Heart left ventricle (tissue), 13 donors: ENCODE data around the gene CEP131.

Experiments
- POLR2A ChIP-seq, 2 donors: fragments of 450-650 bp; IDR thresholded peaks; one replicate each; pipeline ENCODE4 v1.6.1; 2017; ENCODE audit warnings: antibody characterized with exemption in 2 of 2, mild to moderate bottlenecking in 2 of 2, moderate library complexity in 2 of 2
- TF ChIP-seq, protein P1 (sequence below), 12 donors: fragments of 200-600 bp; sonication (generic) in 4 of 12; IDR thresholded peaks; one replicate each; pipeline versions ENCODE4 v1.5.0 to v1.8.0; 2018 to 2022; ENCODE audit warnings: antibody characterized with exemption in 12 of 12, mild to moderate bottlenecking in 5 of 12
- donor health status: ischemic (EF 13 %, LVEDD 7.1; RV severe dilation, severe dysfunction).
- donor health status: DM: no; HTN: yes; CAD: no.
- donor health status: DM: no; HTN: no; CAD: no.
- donor health status: ischemic (EF 25% LVEDD 6.9; RV normal size, moderate dysfunction).
- donor health status: ischemic (EF 25% LVEDD 5.7; RV mildly dilated, moderate dysfunction).
- donor health status: ischemic (EF 35%, LVEDD 5.7; RV mildly dilated, moderate dysfunction).
- donor health status: nonischemic (EF 11% LVEDD 7.7; RV severe dilation, severe dysfunction).
- donor health status: DM: yes; HTN: yes; CAD: no.
- donor health status: PGD.
- donor health status: ischemic (EF 29% LVEDD 5.4; RV normal size, mild dysfunction).
- donor health status: nonischemic (EF 23%, LVEDD 6.1; RV moderate dilation, normal function).

- TF ChIP-seq, protein P1, sequence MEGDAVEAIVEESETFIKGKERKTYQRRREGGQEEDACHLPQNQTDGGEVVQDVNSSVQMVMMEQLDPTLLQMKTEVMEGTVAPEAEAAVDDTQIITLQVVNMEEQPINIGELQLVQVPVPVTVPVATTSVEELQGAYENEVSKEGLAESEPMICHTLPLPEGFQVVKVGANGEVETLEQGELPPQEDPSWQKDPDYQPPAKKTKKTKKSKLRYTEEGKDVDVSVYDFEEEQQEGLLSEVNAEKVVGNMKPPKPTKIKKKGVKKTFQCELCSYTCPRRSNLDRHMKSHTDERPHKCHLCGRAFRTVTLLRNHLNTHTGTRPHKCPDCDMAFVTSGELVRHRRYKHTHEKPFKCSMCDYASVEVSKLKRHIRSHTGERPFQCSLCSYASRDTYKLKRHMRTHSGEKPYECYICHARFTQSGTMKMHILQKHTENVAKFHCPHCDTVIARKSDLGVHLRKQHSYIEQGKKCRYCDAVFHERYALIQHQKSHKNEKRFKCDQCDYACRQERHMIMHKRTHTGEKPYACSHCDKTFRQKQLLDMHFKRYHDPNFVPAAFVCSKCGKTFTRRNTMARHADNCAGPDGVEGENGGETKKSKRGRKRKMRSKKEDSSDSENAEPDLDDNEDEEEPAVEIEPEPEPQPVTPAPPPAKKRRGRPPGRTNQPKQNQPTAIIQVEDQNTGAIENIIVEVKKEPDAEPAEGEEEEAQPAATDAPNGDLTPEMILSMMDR (IDR thresholded peaks at IDR 0.05): no peak
- no peak for TF ChIP-seq POLR2A (IDR thresholded peaks at IDR 0.05)
Observed at GRCh38 chr17:81251094-81251708, 28.4 kb upstream of the CEP131 start.
